ENCODE results near the gene SYT7. TPM values are rescaled to one million over a fixed set of nuclear protein-coding genes. Genes with fewer than 3 reads are reported as not detected.

Gene SYT7
- total RNA-seq, 1 donor from 2014 or later = 3.4 TPM

DNA sequence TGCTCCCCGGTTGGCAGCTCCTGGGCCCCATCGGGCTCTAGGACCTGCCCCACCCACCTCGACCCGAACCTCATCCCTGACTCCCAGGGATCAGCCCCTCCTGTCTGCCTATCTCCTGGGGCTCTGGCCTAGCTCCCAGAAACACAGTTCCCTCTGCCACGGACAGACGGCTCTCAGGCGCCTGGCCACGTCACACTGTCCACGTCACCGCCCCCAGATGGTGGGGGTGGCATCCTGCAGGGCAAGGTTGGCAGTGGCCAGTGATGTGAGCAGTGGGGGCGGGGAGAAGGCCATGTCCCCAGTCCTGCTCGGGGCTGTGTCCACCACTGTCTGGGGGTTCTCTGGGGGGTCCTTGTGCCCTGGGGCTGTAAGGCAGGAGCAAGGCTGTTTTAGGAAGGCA lies 29.2 kb downstream of the SYT7 start:
- no peaks in the 10 kb centered on the region for H3K36me3 ChIP-seq
- H3K27ac ChIP-seq = no peak overlapping the region
- no peaks in the 10 kb centered on the region for H3K9me3 ChIP-seq
- no peak for TF ChIP-seq POLR2A (IDR thresholded peaks at IDR 0.05)
- TF ChIP-seq POLR2AphosphoS5 (IDR thresholded peaks at IDR 0.05; ENCODE audit: insufficient read depth in 1 of 2, low read depth in 1 of 2) = no peak
- TF ChIP-seq, protein P1, sequence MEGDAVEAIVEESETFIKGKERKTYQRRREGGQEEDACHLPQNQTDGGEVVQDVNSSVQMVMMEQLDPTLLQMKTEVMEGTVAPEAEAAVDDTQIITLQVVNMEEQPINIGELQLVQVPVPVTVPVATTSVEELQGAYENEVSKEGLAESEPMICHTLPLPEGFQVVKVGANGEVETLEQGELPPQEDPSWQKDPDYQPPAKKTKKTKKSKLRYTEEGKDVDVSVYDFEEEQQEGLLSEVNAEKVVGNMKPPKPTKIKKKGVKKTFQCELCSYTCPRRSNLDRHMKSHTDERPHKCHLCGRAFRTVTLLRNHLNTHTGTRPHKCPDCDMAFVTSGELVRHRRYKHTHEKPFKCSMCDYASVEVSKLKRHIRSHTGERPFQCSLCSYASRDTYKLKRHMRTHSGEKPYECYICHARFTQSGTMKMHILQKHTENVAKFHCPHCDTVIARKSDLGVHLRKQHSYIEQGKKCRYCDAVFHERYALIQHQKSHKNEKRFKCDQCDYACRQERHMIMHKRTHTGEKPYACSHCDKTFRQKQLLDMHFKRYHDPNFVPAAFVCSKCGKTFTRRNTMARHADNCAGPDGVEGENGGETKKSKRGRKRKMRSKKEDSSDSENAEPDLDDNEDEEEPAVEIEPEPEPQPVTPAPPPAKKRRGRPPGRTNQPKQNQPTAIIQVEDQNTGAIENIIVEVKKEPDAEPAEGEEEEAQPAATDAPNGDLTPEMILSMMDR (IDR thresholded peaks at IDR 0.05) = no peak
- no peak overlapping the region for H3K4me3 ChIP-seq
- no peaks in the 10 kb centered on the region for H3K27me3 ChIP-seq
- DNase-seq (ENCODE audit: extremely low spot score in 2 of 2) = no peak
- H3K4me1 ChIP-seq = peaks cover 9% of the 10 kb centered on the region
- intact Hi-C loops (cut with DNase I) = no loop called here

- DNase-seq (ENCODE audit: extremely low spot score in 2 of 2) = no peak
- TF ChIP-seq POLR2AphosphoS5 (IDR thresholded peaks at IDR 0.05; ENCODE audit: insufficient read depth in 1 of 2, low read depth in 1 of 2) = no peak
- TF ChIP-seq, protein P1 (IDR thresholded peaks at IDR 0.05) = no peak
- no peak for TF ChIP-seq POLR2A (IDR thresholded peaks at IDR 0.05)
- H3K27me3 ChIP-seq = no peaks in the 10 kb centered on the region
- no peaks in the 10 kb centered on the region for H3K9me3 ChIP-seq
- intact Hi-C loops (cut with DNase I) = no loop called here
- H3K4me3 ChIP-seq = no peak overlapping the region
- no peaks in the 10 kb centered on the region for H3K36me3 ChIP-seq
- H3K4me1 ChIP-seq = peaks cover 8% of the 10 kb centered on the region
- H3K27ac ChIP-seq = no peak overlapping the region
Observed at GRCh38 chr11:61550665-61551227, 30.1 kb downstream of the SYT7 start.

DNA sequence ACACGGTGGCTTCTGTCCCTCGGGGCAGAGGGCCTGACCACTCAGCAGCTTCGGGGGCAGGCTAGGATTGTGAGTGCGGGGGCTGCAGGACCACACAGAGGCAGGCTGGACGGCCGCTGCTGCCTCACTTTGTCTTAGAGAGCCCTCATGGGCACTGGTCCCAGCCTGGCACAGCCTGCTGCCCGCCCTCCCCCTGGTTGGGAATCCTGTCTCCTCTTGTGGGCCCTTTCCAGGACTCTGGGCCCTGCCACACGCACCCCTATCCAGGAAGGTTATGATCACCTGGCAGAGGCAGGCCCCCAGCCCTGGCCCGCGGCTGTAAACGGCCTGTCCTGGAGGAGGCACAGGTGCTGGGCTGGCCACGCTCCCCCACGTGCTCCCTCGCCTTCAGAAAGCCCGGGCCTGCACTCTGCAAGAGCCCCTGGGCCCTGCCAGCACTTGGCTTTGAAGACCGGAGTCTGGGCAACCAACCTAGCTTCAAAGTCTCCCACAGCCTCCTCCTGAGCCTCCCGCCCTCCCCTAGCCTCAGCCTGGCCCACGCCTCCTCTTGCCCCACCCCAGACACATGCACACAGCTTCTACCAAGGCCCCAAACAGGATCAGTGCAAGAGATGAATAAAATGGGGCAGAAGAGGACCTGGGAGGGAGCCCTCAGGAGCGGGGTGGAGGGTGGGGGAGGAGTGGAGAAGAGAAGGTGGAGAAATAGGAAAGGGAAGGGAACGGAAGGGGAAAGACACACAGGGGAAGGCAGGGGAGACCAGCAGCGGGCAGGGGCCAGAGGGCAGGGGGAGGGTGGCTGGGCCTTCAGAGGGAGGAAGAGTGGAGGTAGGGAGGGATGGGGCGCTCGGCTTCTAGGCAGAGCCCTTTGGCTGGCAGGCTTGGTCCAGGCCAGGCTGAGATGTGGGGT lies 31.0 kb downstream of the SYT7 start:
- no peaks in the 10 kb centered on the region for H3K4me1 ChIP-seq
- TF ChIP-seq POLR2AphosphoS5 (IDR thresholded peaks at IDR 0.05; ENCODE audit: insufficient read depth in 1 of 2, low read depth in 1 of 2) = no peak
- TF ChIP-seq, protein P1 (IDR thresholded peaks at IDR 0.05) = no peak
- no peak for TF ChIP-seq POLR2A (IDR thresholded peaks at IDR 0.05)
- H3K27me3 ChIP-seq = no peaks in the 10 kb centered on the region
- H3K4me3 ChIP-seq = no peak overlapping the region
- H3K36me3 ChIP-seq = no peaks in the 10 kb centered on the region
- H3K9me3 ChIP-seq = no peaks in the 10 kb centered on the region
- no peak for DNase-seq (ENCODE audit: extremely low spot score in 2 of 2)
- intact Hi-C loops (cut with DNase I) = no loop called here
- no peak overlapping the region for H3K27ac ChIP-seq

DNA sequence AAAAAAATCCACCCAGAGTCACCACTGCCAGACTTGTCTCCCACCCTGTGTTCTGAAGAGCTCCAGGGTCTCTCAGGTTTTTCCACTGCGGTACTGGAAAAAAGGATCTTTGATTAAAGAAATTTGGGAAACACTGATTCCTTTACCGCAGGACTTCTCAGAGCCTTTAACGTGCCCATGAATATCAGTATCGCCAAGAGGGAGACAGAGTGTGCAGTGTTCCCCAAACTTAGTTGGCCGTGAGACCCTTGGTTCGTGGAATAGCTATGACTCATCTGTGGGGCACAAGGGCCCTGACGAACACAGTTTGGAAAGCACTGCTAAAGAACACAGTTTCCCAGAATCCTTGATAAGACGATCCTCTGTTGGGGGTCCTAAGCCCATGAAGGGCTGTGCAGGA lies 31.7 kb downstream of the SYT7 start:
- H3K27me3 ChIP-seq = no peaks in the 10 kb centered on the region

More for the DNA sequence above, 31.7 kb downstream of the SYT7 start:
- no peaks in the 10 kb centered on the region for H3K4me1 ChIP-seq
- no peaks in the 10 kb centered on the region for H3K9me3 ChIP-seq
- no peak overlapping the region for H3K27ac ChIP-seq
- DNase-seq (ENCODE audit: extremely low spot score in 2 of 2) = no peak
- H3K36me3 ChIP-seq = no peaks in the 10 kb centered on the region
- no peak overlapping the region for H3K4me3 ChIP-seq
- intact Hi-C loops (cut with DNase I) = no loop called here
- TF ChIP-seq, protein P1 (IDR thresholded peaks at IDR 0.05) = no peak
- no peak for TF ChIP-seq POLR2A (IDR thresholded peaks at IDR 0.05)
- no peak for TF ChIP-seq POLR2AphosphoS5 (IDR thresholded peaks at IDR 0.05; ENCODE audit: insufficient read depth in 1 of 2, low read depth in 1 of 2)
